Endothelial cell of umbilical vein (primary cell): Measurements from ENCODE around the gene GNAS-AS1.

Source experiments
- POLR2A ChIP-seq: IDR thresholded peaks from 2 replicates; pipeline ENCODE4 v1.6.1; 2012; ENCODE audit warnings: low read depth, mild to moderate bottlenecking, control low read depth, low read length
- POLR2AphosphoS5 ChIP-seq: IDR thresholded peaks from 2 replicates; pipeline ENCODE4 v1.6.1; 2012; ENCODE audit warnings: low read depth, mild to moderate bottlenecking, control low read depth, low read length, moderate library complexity; ENCODE audit not compliant: insufficient read depth
- TF ChIP-seq, protein P1 (sequence below), 2 donors: IDR thresholded peaks; 1 replicate in 1 of 2; 2 replicates in 1 of 2; pipeline ENCODE4 v1.5.1; 2011; ENCODE audit warnings: low read length in 2 of 2, mild to moderate bottlenecking in 2 of 2, moderate library complexity in 2 of 2, control low read depth in 1 of 2, inconsistent platforms in 1 of 2, low read depth in 1 of 2; ENCODE audit not compliant: insufficient read depth in 1 of 2; ENCODE audit errors: extremely low read depth in 1 of 2

DNA sequence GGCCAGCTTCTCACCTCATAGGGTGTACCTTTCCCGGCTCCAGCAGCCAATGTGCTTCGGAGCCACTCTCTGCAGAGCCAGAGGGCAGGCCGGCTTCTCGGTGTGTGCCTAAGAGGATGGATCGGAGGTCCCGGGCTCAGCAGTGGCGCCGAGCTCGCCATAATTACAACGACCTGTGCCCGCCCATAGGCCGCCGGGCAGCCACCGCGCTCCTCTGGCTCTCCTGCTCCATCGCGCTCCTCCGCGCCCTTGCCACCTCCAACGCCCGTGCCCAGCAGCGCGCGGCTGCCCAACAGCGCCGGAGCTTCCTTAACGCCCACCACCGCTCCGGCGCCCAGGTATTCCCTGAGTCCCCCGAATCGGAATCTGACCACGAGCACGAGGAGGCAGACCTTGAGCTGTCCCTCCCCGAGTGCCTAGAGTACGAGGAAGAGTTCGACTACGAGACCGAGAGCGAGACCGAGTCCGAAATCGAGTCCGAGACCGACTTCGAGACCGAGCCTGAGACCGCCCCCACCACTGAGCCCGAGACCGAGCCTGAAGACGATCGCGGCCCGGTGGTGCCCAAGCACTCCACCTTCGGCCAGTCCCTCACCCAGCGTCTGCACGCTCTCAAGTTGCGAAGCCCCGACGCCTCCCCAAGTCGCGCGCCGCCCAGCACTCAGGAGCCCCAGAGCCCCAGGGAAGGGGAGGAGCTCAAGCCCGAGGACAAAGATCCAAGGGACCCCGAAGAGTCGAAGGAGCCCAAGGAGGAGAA, 10.5 kb downstream of the GNAS-AS1 start:
- TF ChIP-seq, protein P1, sequence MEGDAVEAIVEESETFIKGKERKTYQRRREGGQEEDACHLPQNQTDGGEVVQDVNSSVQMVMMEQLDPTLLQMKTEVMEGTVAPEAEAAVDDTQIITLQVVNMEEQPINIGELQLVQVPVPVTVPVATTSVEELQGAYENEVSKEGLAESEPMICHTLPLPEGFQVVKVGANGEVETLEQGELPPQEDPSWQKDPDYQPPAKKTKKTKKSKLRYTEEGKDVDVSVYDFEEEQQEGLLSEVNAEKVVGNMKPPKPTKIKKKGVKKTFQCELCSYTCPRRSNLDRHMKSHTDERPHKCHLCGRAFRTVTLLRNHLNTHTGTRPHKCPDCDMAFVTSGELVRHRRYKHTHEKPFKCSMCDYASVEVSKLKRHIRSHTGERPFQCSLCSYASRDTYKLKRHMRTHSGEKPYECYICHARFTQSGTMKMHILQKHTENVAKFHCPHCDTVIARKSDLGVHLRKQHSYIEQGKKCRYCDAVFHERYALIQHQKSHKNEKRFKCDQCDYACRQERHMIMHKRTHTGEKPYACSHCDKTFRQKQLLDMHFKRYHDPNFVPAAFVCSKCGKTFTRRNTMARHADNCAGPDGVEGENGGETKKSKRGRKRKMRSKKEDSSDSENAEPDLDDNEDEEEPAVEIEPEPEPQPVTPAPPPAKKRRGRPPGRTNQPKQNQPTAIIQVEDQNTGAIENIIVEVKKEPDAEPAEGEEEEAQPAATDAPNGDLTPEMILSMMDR (IDR thresholded peaks at IDR 0.05; ENCODE audit: extremely low read depth in 1 of 2, insufficient read depth in 1 of 2, low read depth in 1 of 2, low read length in 2 of 2): no peak
- TF ChIP-seq POLR2AphosphoS5 (no peak), POLR2A (no peak)
